Small intestine (tissue), 16 donors: Measurements from ENCODE around the gene SMIM33. TPM values are rescaled to one million over a fixed set of nuclear protein-coding genes. Genes with fewer than 3 reads are reported as not detected.

Experiments
- DNase-seq, 2 donors: peaks; one replicate each; pipeline versions ENCODE4 v3.0.0 to v3.0.0-alpha.2; 2013
- FAIRE-seq: peaks from 2 replicates; lab custom pipeline; 2012; peaks lifted over from hg19 to GRCh38; lab: Jason Lieb, UNC
- H3K27ac ChIP-seq, 3 donors: one replicate each; pipeline ENCODE4 v1.5.1; 2013; ENCODE audit warnings: low read length in 2 of 3, mild to moderate bottlenecking in 2 of 3, control low read depth in 1 of 3, inconsistent platforms in 1 of 3, low read depth in 1 of 3, moderate library complexity in 1 of 3
- H3K27me3 ChIP-seq, 3 donors: one replicate each; pipeline ENCODE4 v1.6.1; 2013; ENCODE audit warnings: low read length in 3 of 3, inconsistent platforms in 1 of 3; ENCODE audit not compliant: control insufficient read depth in 3 of 3, insufficient read depth in 3 of 3
- H3K36me3 ChIP-seq, 3 donors: one replicate each; pipeline ENCODE4 v1.6.1; 2013; ENCODE audit warnings: low read length in 3 of 3, inconsistent platforms in 1 of 3, low read depth in 1 of 3, mild to moderate bottlenecking in 1 of 3, moderate library complexity in 1 of 3; ENCODE audit not compliant: control insufficient read depth in 3 of 3, insufficient read depth in 2 of 3
- H3K4me1 ChIP-seq, 3 donors: one replicate each; pipeline ENCODE4 v1.6.1; 2013; ENCODE audit warnings: low read length in 2 of 3, inconsistent platforms in 1 of 3, low read depth in 1 of 3, mild to moderate bottlenecking in 1 of 3, moderate library complexity in 1 of 3; ENCODE audit not compliant: control insufficient read depth in 3 of 3, insufficient read depth in 2 of 3
- H3K4me3 ChIP-seq, 3 donors: one replicate each; pipeline ENCODE4 v1.5.1; 2013; ENCODE audit warnings: low read length in 3 of 3, control low read depth in 1 of 3, inconsistent platforms in 1 of 3, low read depth in 1 of 3, mild to moderate bottlenecking in 1 of 3, moderate library complexity in 1 of 3
- H3K9me3 ChIP-seq, 2 donors: one replicate each; pipeline ENCODE4 v1.6.1; 2013; ENCODE audit warnings: low read depth in 1 of 2, low read length in 1 of 2; ENCODE audit not compliant: control insufficient read depth in 2 of 2, insufficient read depth in 1 of 2
- WGBS, 3 donors: extraction: QIAGEN DNeasy Blood & Tissue Kit; methylation state at CpG; one replicate each; pipeline ENCODE4 v1.1.7; 2013; 5-methylcytosine and 5-hydroxymethylcytosine counted together
- long read RNA-seq, 10 donors: transcript quantifications; one replicate each; lab custom pipeline, GENCODE V29; 2026
- polyA plus RNA-seq, 4 donors: library from polyadenylated mRNA; stranded (reverse) in 3 of 4; unstranded in 1 of 4; fragments of 200-250 nt in 3 of 4; fragments of 120-200 nt in 1 of 4; gene quantifications; one replicate each; pipeline versions ENCODE4 v1.2.1 to v1.2.3, GENCODE V29; 2013
- donor health status: healthy with polysubstance abuse.
- donor health status: control.
- donor health status: control.
- donor health status: Bipolar disorder and iron deficiency.
- donor health status: healthy.

The SMIM33 gene
- 1 to 10 TPM in 1 of 4 donors, under 1 TPM in 2, not detected in 1; 0.01 to 1.9 (median 0.45) TPM for polyA plus RNA-seq
- long read RNA-seq, donor 1, result 0 reads
- long read RNA-seq, donor 2, result 0 reads
- long read RNA-seq, donor 3, result 0 reads
- long read RNA-seq, donor 4, result 0 reads
- long read RNA-seq, donor 5, result 0 reads
- long read RNA-seq, donor 6, result 0 reads
- long read RNA-seq, donor 7, result 0 reads
- long read RNA-seq, donor 8, result 0 reads
- long read RNA-seq, donor 9, result 0 reads
- long read RNA-seq, donor 10, result 0 reads

GRCh38 chr5:139470821-139471300 lies at the start of gene SMIM33:
Gene SMIM33 (plus strand): TSS chr5:139471004. CDS start chr5:139471122, 118 bp downstream.
- FAIRE-seq (no peak), DNase-seq (peak in 1 of 2 donors; percentile 68)
- Histone ChIP-seq H3K4me3 (peak within 1 kb of the TSS in 1 of 3 donors; percentile 17), H3K27ac (peak within 1 kb of the TSS in 1 of 3 donors; percentile 82), H3K27me3 (no peaks in the 10 kb centered on the region), H3K4me1 (peaks cover 2 to 4% (median 2%) of the 10 kb centered on the region in 3 donors), H3K9me3 (no peaks in the 10 kb centered on the region), H3K36me3 (no peaks in the 10 kb centered on the region)
- WGBS, 3 donors, result 5 to 25% (median 11%) methylated on average over 9 of the region's 9 CpGs

GRCh38 chr5:139422307-139422893 lies 48.4 kb upstream of the SMIM33 start:
- DNase-seq (peak; percentile 73 to 77), FAIRE-seq (peak; percentile 72)
- WGBS, 3 donors, result 25 to 43% (median 41%) methylated on average over 4 to 5 of the region's 5 CpGs
- H3K36me3 ChIP-seq, result peaks cover 0 to 32% (median 3%) of the 10 kb centered on the region in 3 donors
- H3K4me3 ChIP-seq, result no peak overlapping the region
- H3K4me1 ChIP-seq, result peaks cover 2 to 21% (median 2%) of the 10 kb centered on the region in 3 donors
- H3K27me3 ChIP-seq, result no peaks in the 10 kb centered on the region
- H3K27ac ChIP-seq, result no peak overlapping the region
- no peaks in the 10 kb centered on the region for H3K9me3 ChIP-seq

- Histone ChIP-seq H3K4me3 (no peak overlapping the region), H3K36me3 (peaks cover 0 to 26% (median 3%) of the 10 kb centered on the region in 3 donors), H3K27ac (no peak overlapping the region), H3K9me3 (no peaks in the 10 kb centered on the region), H3K27me3 (no peaks in the 10 kb centered on the region), H3K4me1 (no peaks in the 10 kb centered on the region)
- no peak for DNase-seq
- FAIRE-seq, result no peak
- 88 to 98% (median 92%) methylated on average over 5 of the region's 5 CpGs for WGBS, 3 donors
These were observed 45.3 kb upstream of the SMIM33 start for GRCh38 chr5:139425497-139425896.

- H3K27me3 ChIP-seq, result no peaks in the 10 kb centered on the region
- no peaks in the 10 kb centered on the region for H3K4me1 ChIP-seq
- H3K9me3 ChIP-seq, result no peaks in the 10 kb centered on the region
- H3K27ac ChIP-seq, result no peak overlapping the region
- FAIRE-seq, result no peak
- no peak for DNase-seq
- peaks cover 0 to 23% (median 3%) of the 10 kb centered on the region in 3 donors for H3K36me3 ChIP-seq
- WGBS, 3 donors, result 78 to 82% (median 79%) methylated on average over 8 of the region's 8 CpGs
- no peak overlapping the region for H3K4me3 ChIP-seq
These were observed 44.5 kb upstream of the SMIM33 start for GRCh38 chr5:139426203-139426885.

- Histone ChIP-seq H3K36me3 (peaks cover 0 to 13% (median 3%) of the 10 kb centered on the region in 3 donors), H3K27ac (no peak overlapping the region), H3K4me1 (no peaks in the 10 kb centered on the region), H3K9me3 (no peaks in the 10 kb centered on the region), H3K27me3 (no peaks in the 10 kb centered on the region), H3K4me3 (no peak overlapping the region)
- DNase-seq, result no peak
- FAIRE-seq, result no peak
- WGBS, 3 donors, result 55 to 64% (median 56%) methylated on average over 2 of the region's 2 CpGs
These were observed 40.8 kb upstream of the SMIM33 start for GRCh38 chr5:139430015-139430414.

- no peak overlapping the region for H3K4me3 ChIP-seq
- H3K27me3 ChIP-seq, result no peaks in the 10 kb centered on the region
- WGBS, 3 donors, result 76 to 91% (median 80%) methylated on average over 1 of the region's 1 CpG
- H3K9me3 ChIP-seq, result no peaks in the 10 kb centered on the region
- no peak overlapping the region for H3K27ac ChIP-seq
- FAIRE-seq (no peak), DNase-seq (no peak)
- H3K36me3 ChIP-seq, result peaks cover 0 to 5% (median 1%) of the 10 kb centered on the region in 3 donors
- H3K4me1 ChIP-seq, result no peaks in the 10 kb centered on the region
These were observed 39.1 kb upstream of the SMIM33 start for GRCh38 chr5:139431706-139432105.

- FAIRE-seq (no peak), DNase-seq (no peak)
- peaks cover 0 to 3% (median 0%) of the 10 kb centered on the region in 3 donors for H3K36me3 ChIP-seq
- no peaks in the 10 kb centered on the region for H3K9me3 ChIP-seq
- WGBS, 3 donors, result 94 to 97% (median 94%) methylated on average over 3 of the region's 3 CpGs
- H3K27ac ChIP-seq, result no peak overlapping the region
- H3K27me3 ChIP-seq, result no peaks in the 10 kb centered on the region
- H3K4me1 ChIP-seq, result peaks cover 0 to 18% (median 3%) of the 10 kb centered on the region in 3 donors
- no peak overlapping the region for H3K4me3 ChIP-seq
These were observed 35.1 kb upstream of the SMIM33 start for GRCh38 chr5:139435676-139436075.

- Histone ChIP-seq H3K9me3 (no peaks in the 10 kb centered on the region), H3K27ac (peak overlapping the region in 2 of 3 donors; percentile 12 to 95), H3K36me3 (peaks cover 0 to 3% (median 0%) of the 10 kb centered on the region in 3 donors), H3K27me3 (peaks cover 0 to 8% (median 0%) of the 10 kb centered on the region in 3 donors), H3K4me3 (peak overlapping the region in 2 of 3 donors; percentile 75 to 90), H3K4me1 (peaks cover 0 to 18% (median 3%) of the 10 kb centered on the region in 3 donors)
- 15 to 30% (median 28%) methylated on average over 8 of the region's 8 CpGs for WGBS, 3 donors
- DNase-seq (no peak), FAIRE-seq (no peak)
These were observed 32.1 kb upstream of the SMIM33 start for GRCh38 chr5:139438707-139439012.
